Keratinocyte (primary cell): ENCODE results near the gene RNF212. TPM values are rescaled to one million over a fixed set of nuclear protein-coding genes. Genes with fewer than 3 reads are reported as not detected.

Source experiments
- DNase-seq: peaks from one replicate; pipeline ENCODE4 v3.0.0-alpha.2; 2011; ENCODE audit warnings: low read depth, missing footprints, low spot score
- FAIRE-seq: peaks from 2 replicates; lab custom pipeline; 2011; peaks lifted over from hg19 to GRCh38; lab: Jason Lieb, UNC
- H2AFZ ChIP-seq: 2 replicates; pipeline ENCODE4 v1.6.0; 2012; ENCODE audit warnings: low read length, control low read depth, inconsistent platforms; ENCODE audit not compliant: control insufficient read depth
- H3K27ac ChIP-seq: 2 replicates; pipeline ENCODE4 v1.5.1; 2011; ENCODE audit warnings: low read length; ENCODE audit not compliant: control insufficient read depth, insufficient read depth
- H3K27me3 ChIP-seq: 3 replicates; pipeline ENCODE4 v1.6.0; 2011; ENCODE audit warnings: low read length; ENCODE audit not compliant: control insufficient read depth, insufficient read depth; ENCODE audit errors: extremely low read depth
- H3K36me3 ChIP-seq, 2 experiments: 2 replicates in 1 of 2; 3 replicates in 1 of 2; pipeline ENCODE4 v1.5.1; 2011; ENCODE audit warnings: low read length in 2 of 2, mild to moderate bottlenecking in 1 of 2; ENCODE audit not compliant: control insufficient read depth in 2 of 2, insufficient read depth in 2 of 2; ENCODE audit errors: extremely low read depth in 1 of 2
- H3K4me1 ChIP-seq: 3 replicates; pipeline ENCODE4 v1.5.1; 2011; ENCODE audit warnings: low read length; ENCODE audit not compliant: control insufficient read depth, insufficient read depth; ENCODE audit errors: extremely low read depth
- H3K4me2 ChIP-seq: 3 replicates; pipeline ENCODE4 v1.6.0; 2011; ENCODE audit warnings: low read depth, low read length; ENCODE audit not compliant: control insufficient read depth, insufficient read depth; ENCODE audit errors: extremely low read depth
- H3K4me3 ChIP-seq, 3 experiments: fragments of 200-600 bp in 1 of 3; sonication (generic) in 1 of 3; 2 replicates in 2 of 3; 3 replicates in 1 of 3; pipeline ENCODE4 v1.5.1; 2011 to 2016; ENCODE audit warnings: low read length in 3 of 3, mild to moderate bottlenecking in 3 of 3, control low read depth in 2 of 3, inconsistent platforms in 1 of 3, low read depth in 1 of 3, mixed read lengths in 1 of 3, mixed run types in 1 of 3, moderate library complexity in 1 of 3; ENCODE audit not compliant: control insufficient read depth in 2 of 3, insufficient read depth in 2 of 3; ENCODE audit errors: extremely low read depth in 1 of 3
- H3K79me2 ChIP-seq: 2 replicates; pipeline ENCODE4 v1.6.0; 2012; ENCODE audit warnings: low read length; ENCODE audit not compliant: control insufficient read depth, insufficient read depth
- H3K9ac ChIP-seq: 3 replicates; pipeline ENCODE4 v1.6.0; 2011; ENCODE audit warnings: low read length; ENCODE audit not compliant: control insufficient read depth, insufficient read depth; ENCODE audit errors: extremely low read depth
- H3K9me1 ChIP-seq: 3 replicates; pipeline ENCODE4 v1.6.0; 2011; ENCODE audit warnings: low read length; ENCODE audit not compliant: control insufficient read depth, insufficient read depth; ENCODE audit errors: extremely low read depth
- H3K9me3 ChIP-seq: 2 replicates; pipeline ENCODE4 v1.5.1; 2012; ENCODE audit warnings: low read depth, low read length; ENCODE audit not compliant: control insufficient read depth
- H4K20me1 ChIP-seq: 3 replicates; pipeline ENCODE4 v1.6.0; 2011; ENCODE audit warnings: low read length; ENCODE audit not compliant: control insufficient read depth, insufficient read depth; ENCODE audit errors: extremely low read depth
- EZH2 ChIP-seq: IDR thresholded peaks from one replicate; pipeline ENCODE4 v1.6.1; 2012; ENCODE audit warnings: inconsistent platforms, mild to moderate bottlenecking, low read length, moderate library complexity
- dilution Hi-C: fragments of 300-500 bp; cut with MboI; formaldehyde crosslinking; loops from one replicate; pipeline ENCODE4 v1.7.0; 2020; ENCODE audit warnings: low sequenced_read_pairs; ENCODE audit not compliant: extremely low pct_ligation_motif_present
- polyA plus RNA-seq, 5 experiments: library from polyadenylated mRNA; depleted of rRNA in 3 of 5; stranded (reverse) in 3 of 5; stranded (forward) in 1 of 5; unstranded in 1 of 5; fragments of >200 nt; gene quantifications; 1 replicate in 1 of 5; 2 replicates in 3 of 5; 3 replicates in 1 of 5; pipeline versions ENCODE4 v1.2.1 to v1.2.3, GENCODE V29; 2011 to 2012; ENCODE audit warnings: missing spikeins in 2 of 5, low read depth in 1 of 5, low replicate concordance in 1 of 5
- TF ChIP-seq, protein P1 (sequence below), 3 experiments: IDR thresholded peaks in 1 of 3; conservative IDR thresholded peaks in 1 of 3; optimal IDR thresholded peaks in 1 of 3; 2 replicates in 2 of 3; 3 replicates in 1 of 3; pipeline versions ENCODE3 to v1.5.1; 2011; ENCODE audit warnings: low read length in 3 of 3, mild to moderate bottlenecking in 3 of 3, moderate library complexity in 2 of 3, control low read depth in 1 of 3, inconsistent platforms in 1 of 3; ENCODE audit not compliant: insufficient read depth in 2 of 3; ENCODE audit errors: extremely low read depth in 1 of 3

The RNF212 gene
- polyA plus RNA-seq, 1 donor (not counting 4 experiments of a cell fraction or from before 2014, with no cell fraction given) = 0.16 TPM

DNA sequence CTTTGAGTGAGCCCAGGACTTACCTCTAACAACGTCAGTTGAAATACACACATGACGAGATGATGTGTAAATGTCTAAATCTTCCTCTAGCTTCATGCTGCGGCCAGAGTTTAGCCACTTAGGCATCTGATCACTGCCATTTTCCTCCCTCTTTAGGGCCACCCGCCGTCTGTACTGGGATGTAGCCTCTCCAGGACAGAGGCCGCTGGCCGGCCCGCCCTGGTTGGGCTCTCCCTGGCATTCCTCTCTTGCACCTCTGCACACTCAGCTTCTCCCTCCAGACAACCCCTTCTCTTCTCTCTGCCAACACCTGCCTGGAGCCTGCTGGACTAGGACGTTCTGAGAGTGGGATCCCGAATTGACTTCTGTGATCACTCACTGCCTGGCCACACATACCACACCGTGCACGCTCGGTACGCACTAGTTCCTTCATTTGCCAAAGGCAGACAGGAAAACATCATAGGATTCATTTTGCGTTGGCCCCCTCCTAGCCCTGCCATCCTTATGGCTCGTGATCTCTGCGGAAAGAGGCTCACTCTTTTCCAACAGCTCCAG, 33.6 kb downstream of the RNF212 start:
- DNase-seq (no peak), FAIRE-seq (no peak)
- Histone ChIP-seq H3K27ac (no peak overlapping the region), H2AFZ (no peak overlapping the region), H3K9me1 (no peaks in the 10 kb centered on the region), H3K4me2 (no peak overlapping the region), H3K4me1 (peaks cover 29% of the 10 kb centered on the region), H3K79me2 (no peaks in the 10 kb centered on the region), H3K4me3 (no peak overlapping the region), H4K20me1 (no peaks in the 10 kb centered on the region), H3K36me3 (no peaks in the 10 kb centered on the region), H3K9ac (no peak overlapping the region), H3K9me3 (no peaks in the 10 kb centered on the region), H3K27me3 (peaks cover 10% of the 10 kb centered on the region)
- TF ChIP-seq, protein P1, sequence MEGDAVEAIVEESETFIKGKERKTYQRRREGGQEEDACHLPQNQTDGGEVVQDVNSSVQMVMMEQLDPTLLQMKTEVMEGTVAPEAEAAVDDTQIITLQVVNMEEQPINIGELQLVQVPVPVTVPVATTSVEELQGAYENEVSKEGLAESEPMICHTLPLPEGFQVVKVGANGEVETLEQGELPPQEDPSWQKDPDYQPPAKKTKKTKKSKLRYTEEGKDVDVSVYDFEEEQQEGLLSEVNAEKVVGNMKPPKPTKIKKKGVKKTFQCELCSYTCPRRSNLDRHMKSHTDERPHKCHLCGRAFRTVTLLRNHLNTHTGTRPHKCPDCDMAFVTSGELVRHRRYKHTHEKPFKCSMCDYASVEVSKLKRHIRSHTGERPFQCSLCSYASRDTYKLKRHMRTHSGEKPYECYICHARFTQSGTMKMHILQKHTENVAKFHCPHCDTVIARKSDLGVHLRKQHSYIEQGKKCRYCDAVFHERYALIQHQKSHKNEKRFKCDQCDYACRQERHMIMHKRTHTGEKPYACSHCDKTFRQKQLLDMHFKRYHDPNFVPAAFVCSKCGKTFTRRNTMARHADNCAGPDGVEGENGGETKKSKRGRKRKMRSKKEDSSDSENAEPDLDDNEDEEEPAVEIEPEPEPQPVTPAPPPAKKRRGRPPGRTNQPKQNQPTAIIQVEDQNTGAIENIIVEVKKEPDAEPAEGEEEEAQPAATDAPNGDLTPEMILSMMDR (optimal IDR thresholded peaks at IDR 0.05 in 1 of 3, IDR thresholded peaks at IDR 0.05 in 1 of 3, conservative IDR thresholded peaks at IDR 0.05 in 1 of 3; ENCODE audit: extremely low read depth in 1 of 3, insufficient read depth in 2 of 3, low read length in 3 of 3) = no peak
- TF ChIP-seq EZH2 = no peak
- dilution Hi-C loops = no loop called here

DNA sequence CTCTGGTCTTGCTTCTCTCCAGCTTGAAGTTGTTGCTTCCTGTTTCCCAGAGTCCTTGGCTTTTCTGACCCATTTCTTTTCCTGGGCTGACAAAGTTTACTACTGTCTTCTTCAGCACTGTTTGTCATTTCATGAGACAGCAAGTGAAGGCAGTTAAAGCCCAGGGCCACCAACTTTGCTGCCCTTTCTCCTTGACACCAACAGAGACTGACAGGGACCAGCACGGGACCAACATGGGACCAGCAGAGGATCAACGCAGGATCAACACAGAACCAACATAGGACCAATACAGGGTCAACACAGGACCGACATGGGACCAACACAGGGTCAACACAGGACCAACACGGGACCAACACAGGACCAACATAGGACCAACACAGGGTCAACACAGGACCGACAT, 34.9 kb downstream of the RNF212 start:
- H3K36me3 ChIP-seq = no peaks in the 10 kb centered on the region
- no peak overlapping the region for H2AFZ ChIP-seq
- H3K4me3 ChIP-seq = no peak overlapping the region
- FAIRE-seq (no peak), DNase-seq (no peak)
- peaks cover 15% of the 10 kb centered on the region for H3K27me3 ChIP-seq
- no peak overlapping the region for H3K9ac ChIP-seq
- no peaks in the 10 kb centered on the region for H3K9me1 ChIP-seq
- no peaks in the 10 kb centered on the region for H3K9me3 ChIP-seq
- peaks cover 29% of the 10 kb centered on the region for H3K4me1 ChIP-seq
- TF ChIP-seq, protein P1 (optimal IDR thresholded peaks at IDR 0.05 in 1 of 3, IDR thresholded peaks at IDR 0.05 in 1 of 3, conservative IDR thresholded peaks at IDR 0.05 in 1 of 3; ENCODE audit: extremely low read depth in 1 of 3, insufficient read depth in 2 of 3, low read length in 3 of 3) = no peak
- no peak for TF ChIP-seq EZH2
- dilution Hi-C loops = no loop called here
- H3K4me2 ChIP-seq = no peak overlapping the region
- H3K79me2 ChIP-seq = no peaks in the 10 kb centered on the region
- no peak overlapping the region for H3K27ac ChIP-seq
- no peaks in the 10 kb centered on the region for H4K20me1 ChIP-seq
